ENCODE results near the gene GRIP1. TPM values are rescaled to one million over a fixed set of nuclear protein-coding genes. Genes with fewer than 3 reads are reported as not detected.

Gene GRIP1
- total and polyA plus RNA-seq, 10 of the 15 experiments (the other 5 are each of a cell fraction or from before 2014, with no cell fraction given), result 0.05 to 0.85 (median 0.50) TPM; not detected in 7

- no peak for TF ChIP-seq CEBPZ (IDR thresholded peaks at IDR 0.05; ENCODE audit: low read depth, low read length)
These were observed 252.2 kb downstream of the GRIP1 start (continued) for GRCh38 chr12:66426696-66427095.

- H3K79me2 ChIP-seq (ENCODE audit: control insufficient read depth, insufficient read depth, low read length), result no peaks in the 10 kb centered on the region
- WGBS (ENCODE audit: insufficient coverage, insufficient replicate concordance, low lambda C conversion rate, missing lambda C conversion rate), result 21% methylated on average over 2 of the region's 2 CpGs
- no peak overlapping the region for H3K9ac ChIP-seq (ENCODE audit: control insufficient read depth, insufficient read depth, low read length)
- ATAC-seq, result no peak
- CTCF ChIA-PET, result no interaction called here
- H2AFZ ChIP-seq (ENCODE audit: control insufficient read depth, low read depth, low read length), result no peak overlapping the region
- H3K9me3 ChIP-seq (replicated peaks; ENCODE audit: control insufficient read depth, insufficient read depth, low read length), result peaks cover 2% of the 10 kb centered on the region; the same call in 2 of the 3 replicates
- H3K4me2 ChIP-seq (ENCODE audit: control insufficient read depth, insufficient read depth), result no peak overlapping the region
- SMC1A ChIA-PET (ENCODE audit: uncharacterized antibody, unreplicated experiment), result interaction anchor here (1.3 kb wide), 1 partner anchor 270 kb away, joined by 3 read pairs; no protein-coding TSS in a partner anchor
- no TSS peak for BruUV-seq (replicated peaks)
- in situ Hi-C loops (cut with MboI), result no loop called here
- H3K27ac ChIP-seq (ENCODE audit: control insufficient read depth, insufficient read depth), result no peak overlapping the region
- DNase-seq (ENCODE audit: low read depth, low spot score), result no peak
- intact Hi-C loops (cut with micrococcal nuclease; ENCODE audit: unreplicated experiment), result no loop called here
- no peaks in the 10 kb centered on the region for H4K20me1 ChIP-seq (ENCODE audit: control insufficient read depth, insufficient read depth)
- no peak for FAIRE-seq
- POLR2A ChIA-PET, result no interaction called here
- no peak overlapping the region for H3K4me3 ChIP-seq
- RAD21 ChIA-PET (ENCODE audit: unreplicated experiment), result no interaction called here
- H3K27me3 ChIP-seq (replicated peaks in 1 of 2; ENCODE audit: control insufficient read depth in 2 of 2, insufficient read depth in 2 of 2, low read length in 1 of 2), result no peaks in the 10 kb centered on the region; a peak in 1 of 4 replicates
- H3K4me1 ChIP-seq (ENCODE audit: control insufficient read depth, insufficient read depth, low read length), result no peaks in the 10 kb centered on the region
- H3K36me3 ChIP-seq (ENCODE audit: control insufficient read depth in 2 of 2, insufficient read depth in 2 of 2, low read length in 1 of 2), result no peaks in the 10 kb centered on the region
- TF ChIP-seq NR2F1 (conservative IDR thresholded peaks at IDR 0.05) (no peak), ELK1 (IDR thresholded peaks at IDR 0.05; ENCODE audit: low read depth, low read length) (no peak), CTCF (IDR thresholded peaks at IDR 0.05 in 2 of 3, conservative IDR thresholded peaks at IDR 0.05 in 1 of 3; ENCODE audit: control insufficient read depth in 2 of 3, extremely low read depth in 1 of 3, insufficient read depth in 1 of 3, low read depth in 3 of 3, low read length in 3 of 3) (no peak), MYC (IDR thresholded peaks at IDR 0.05; ENCODE audit: insufficient read depth, insufficient read length, insufficient replicate concordance, low read length, severe bottlenecking) (no peak), STAT1 (conservative IDR thresholded peaks at IDR 0.05) (no peak), SP1 (IDR thresholded peaks at IDR 0.05; ENCODE audit: low read depth, low read length) (no peak), SIN3A (IDR thresholded peaks at IDR 0.05; ENCODE audit: low read depth, low read length) (no peak), PKNOX1 (IDR thresholded peaks at IDR 0.05) (no peak), ZNF207 (IDR thresholded peaks at IDR 0.05; ENCODE audit: borderline replicate concordance) (no peak), BACH1 (IDR thresholded peaks at IDR 0.05; ENCODE audit: borderline replicate concordance) (no peak), RBBP5 (conservative IDR thresholded peaks at IDR 0.05) (no peak), ZBED1 (IDR thresholded peaks at IDR 0.05; ENCODE audit: borderline replicate concordance) (no peak), USF2 (IDR thresholded peaks at IDR 0.05; ENCODE audit: borderline replicate concordance, low read depth, low read length) (no peak), STAT3 (IDR thresholded peaks at IDR 0.05; ENCODE audit: low read depth, low read length) (no peak), LARP7 (IDR thresholded peaks at IDR 0.05) (no peak)
These were observed 255.6 kb downstream of the GRIP1 start for GRCh38 chr12:66423266-66423665.

All from GM12878 (cell line).